KMS-11 (cell line): Measurements from ENCODE around the gene CLN6.

Experiments
- H2AFZ ChIP-seq: fragments of 200-600 bp; sonication (generic); 2 replicates; pipeline ENCODE4 v1.6.1; 2016; ENCODE audit warnings: antibody characterized with exemption, mixed run types, low read depth
- H3K27ac ChIP-seq: fragments of 200-600 bp; sonication (generic); 2 replicates; pipeline ENCODE4 v1.6.1; 2016; ENCODE audit warnings: mild to moderate bottlenecking, mixed run types
- H3K27me3 ChIP-seq: fragments of 200-600 bp; sonication (generic); 2 replicates; pipeline ENCODE4 v1.6.1; 2017; ENCODE audit warnings: mild to moderate bottlenecking, low read depth, mixed run types, moderate library complexity; ENCODE audit not compliant: insufficient read depth
- H3K36me3 ChIP-seq: fragments of 200-600 bp; sonication (generic); 2 replicates; pipeline ENCODE4 v1.6.1; 2017; ENCODE audit warnings: mild to moderate bottlenecking, mixed run types; ENCODE audit not compliant: insufficient read depth
- H3K4me1 ChIP-seq: fragments of 200-600 bp; sonication (generic); 2 replicates; pipeline ENCODE4 v1.6.1; 2016; ENCODE audit warnings: mild to moderate bottlenecking, low read depth, mixed run types; ENCODE audit not compliant: poor library complexity, severe bottlenecking
- H3K4me2 ChIP-seq: fragments of 200-600 bp; sonication (generic); 2 replicates; pipeline ENCODE4 v1.7.0; 2016; ENCODE audit warnings: mild to moderate bottlenecking, mixed run types
- H3K4me3 ChIP-seq: fragments of 200-600 bp; sonication (generic); IDR thresholded peaks from 2 replicates; pipeline ENCODE4 v1.6.1; 2017; ENCODE audit warnings: low read depth, low read length, mixed read lengths; ENCODE audit not compliant: insufficient read depth
- H3K79me2 ChIP-seq: fragments of 200-600 bp; sonication (generic); 2 replicates; pipeline ENCODE4 v1.6.1; 2016; ENCODE audit warnings: low read depth, mixed run types; ENCODE audit not compliant: insufficient read depth
- H3K9ac ChIP-seq: fragments of 200-600 bp; sonication (generic); 2 replicates; pipeline ENCODE4 v1.6.1; 2016; ENCODE audit warnings: mild to moderate bottlenecking, mixed run types
- H4K20me1 ChIP-seq: fragments of 200-600 bp; sonication (generic); 2 replicates; pipeline ENCODE4 v1.6.1; 2016; ENCODE audit warnings: mild to moderate bottlenecking, mixed run types; ENCODE audit not compliant: insufficient read depth
- TF ChIP-seq, protein P1 (sequence below): fragments of 200-600 bp; sonication (generic); conservative IDR thresholded peaks from 2 replicates; pipeline ENCODE4 v1.6.1; 2017; ENCODE audit warnings: low read depth, mild to moderate bottlenecking, antibody characterized with exemption, low read length, moderate library complexity, mixed read lengths

The CLN6 gene

GRCh38 chr15:68196445-68197169, 32.9 kb downstream of the CLN6 start:
- H4K20me1 ChIP-seq = no peaks in the 10 kb centered on the region
- TF ChIP-seq, protein P1, sequence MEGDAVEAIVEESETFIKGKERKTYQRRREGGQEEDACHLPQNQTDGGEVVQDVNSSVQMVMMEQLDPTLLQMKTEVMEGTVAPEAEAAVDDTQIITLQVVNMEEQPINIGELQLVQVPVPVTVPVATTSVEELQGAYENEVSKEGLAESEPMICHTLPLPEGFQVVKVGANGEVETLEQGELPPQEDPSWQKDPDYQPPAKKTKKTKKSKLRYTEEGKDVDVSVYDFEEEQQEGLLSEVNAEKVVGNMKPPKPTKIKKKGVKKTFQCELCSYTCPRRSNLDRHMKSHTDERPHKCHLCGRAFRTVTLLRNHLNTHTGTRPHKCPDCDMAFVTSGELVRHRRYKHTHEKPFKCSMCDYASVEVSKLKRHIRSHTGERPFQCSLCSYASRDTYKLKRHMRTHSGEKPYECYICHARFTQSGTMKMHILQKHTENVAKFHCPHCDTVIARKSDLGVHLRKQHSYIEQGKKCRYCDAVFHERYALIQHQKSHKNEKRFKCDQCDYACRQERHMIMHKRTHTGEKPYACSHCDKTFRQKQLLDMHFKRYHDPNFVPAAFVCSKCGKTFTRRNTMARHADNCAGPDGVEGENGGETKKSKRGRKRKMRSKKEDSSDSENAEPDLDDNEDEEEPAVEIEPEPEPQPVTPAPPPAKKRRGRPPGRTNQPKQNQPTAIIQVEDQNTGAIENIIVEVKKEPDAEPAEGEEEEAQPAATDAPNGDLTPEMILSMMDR = no peak
- no peaks in the 10 kb centered on the region for H3K36me3 ChIP-seq
- no peak overlapping the region for H3K4me3 ChIP-seq
- H3K4me2 ChIP-seq = no peak overlapping the region
- no peak overlapping the region for H3K9ac ChIP-seq
- H2AFZ ChIP-seq = no peak overlapping the region
- H3K27me3 ChIP-seq = no peaks in the 10 kb centered on the region
- H3K4me1 ChIP-seq = no peaks in the 10 kb centered on the region
- no peak overlapping the region for H3K27ac ChIP-seq
- H3K79me2 ChIP-seq = no peaks in the 10 kb centered on the region

DNA sequence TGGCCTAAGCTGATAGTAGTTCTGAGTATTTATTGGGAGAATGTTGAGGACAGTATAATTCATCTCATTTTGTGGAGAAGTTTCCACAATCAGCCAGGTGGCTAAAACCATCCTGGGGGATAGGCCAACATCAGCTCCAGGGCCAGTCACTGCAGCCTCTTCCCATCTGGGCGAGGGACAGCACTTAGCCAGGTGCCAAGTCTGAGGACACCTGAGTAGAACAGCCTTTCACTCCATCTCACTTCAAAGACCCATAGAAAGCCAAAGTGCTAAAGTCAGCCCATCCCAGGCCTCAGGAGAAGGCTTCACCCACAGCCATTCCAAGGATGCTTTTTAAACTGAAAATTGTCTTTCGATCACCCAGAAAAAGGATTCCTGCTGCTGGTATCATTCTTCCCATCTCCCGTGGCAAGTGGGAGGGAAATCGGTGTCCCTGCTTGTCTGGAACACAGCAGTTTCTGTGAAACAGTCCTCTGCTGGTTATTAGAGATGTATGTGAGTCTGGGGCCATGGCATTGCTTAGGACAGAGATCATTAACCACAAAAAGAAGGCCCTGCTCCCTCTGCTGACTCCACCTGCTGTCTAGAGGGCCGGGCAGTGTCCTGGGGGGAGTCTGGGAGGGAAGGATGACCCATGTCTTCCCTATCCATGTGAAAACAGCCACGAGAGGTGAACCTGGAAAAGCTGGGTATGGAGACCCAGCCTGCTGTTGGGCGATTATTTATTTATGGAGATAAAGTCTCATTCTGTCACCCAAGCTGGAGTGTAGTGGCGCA, 34.0 kb downstream of the CLN6 start:
- Histone ChIP-seq H3K4me3 (no peak overlapping the region), H4K20me1 (no peaks in the 10 kb centered on the region), H3K4me1 (peaks cover 9% of the 10 kb centered on the region), H3K27me3 (no peaks in the 10 kb centered on the region), H3K9ac (no peak overlapping the region), H2AFZ (no peak overlapping the region), H3K27ac (peak overlapping the region; percentile 13; the same call in 1 of the 2 replicates), H3K36me3 (no peaks in the 10 kb centered on the region), H3K79me2 (no peaks in the 10 kb centered on the region), H3K4me2 (no peak overlapping the region)
- TF ChIP-seq, protein P1 = no peak

GRCh38 chr15:68192804-68193486, 36.6 kb downstream of the CLN6 start:
- no peaks in the 10 kb centered on the region for H3K27me3 ChIP-seq
- no peak overlapping the region for H2AFZ ChIP-seq
- peaks cover 35% of the 10 kb centered on the region for H3K4me1 ChIP-seq
- H3K36me3 ChIP-seq = no peaks in the 10 kb centered on the region
- no peak overlapping the region for H3K9ac ChIP-seq
- H3K27ac ChIP-seq = no peak overlapping the region
- no peak overlapping the region for H3K4me3 ChIP-seq
- no peaks in the 10 kb centered on the region for H3K79me2 ChIP-seq
- TF ChIP-seq, protein P1 = no peak
- no peak overlapping the region for H3K4me2 ChIP-seq
- H4K20me1 ChIP-seq = no peaks in the 10 kb centered on the region

- Histone ChIP-seq H2AFZ (no peak overlapping the region), H3K4me1 (peaks cover 37% of the 10 kb centered on the region), H3K4me3 (no peak overlapping the region), H3K79me2 (no peaks in the 10 kb centered on the region), H3K27me3 (no peaks in the 10 kb centered on the region), H3K36me3 (no peaks in the 10 kb centered on the region), H4K20me1 (no peaks in the 10 kb centered on the region), H3K4me2 (no peak overlapping the region), H3K27ac (no peak overlapping the region), H3K9ac (no peak overlapping the region)
- TF ChIP-seq, protein P1 = no peak
Measured at GRCh38 chr15:68192117-68192516, 37.4 kb downstream of the CLN6 start.
